Measurements from ENCODE around the gene MYLK.

The MYLK gene

DNA sequence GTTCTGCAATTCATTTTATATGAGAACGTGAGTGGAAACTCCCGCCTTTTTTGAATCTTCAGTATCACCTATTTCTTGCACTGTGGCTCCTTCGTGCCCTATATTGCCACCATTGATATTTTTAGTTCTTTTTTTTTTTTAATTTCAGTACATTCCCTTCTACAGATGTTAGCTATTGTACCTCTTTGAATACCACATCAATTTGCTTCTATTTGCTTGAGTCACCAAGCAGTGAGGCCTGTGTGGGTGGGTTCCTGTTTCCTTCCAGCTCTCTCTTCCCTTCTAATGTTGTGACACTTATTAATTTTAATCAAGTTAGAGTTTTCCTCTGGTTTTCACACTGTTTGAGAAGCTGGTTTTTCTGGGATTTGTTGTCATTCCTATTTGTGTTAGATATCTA is 308.0 kb downstream of the MYLK start:
- TF ChIP-seq, protein P1, sequence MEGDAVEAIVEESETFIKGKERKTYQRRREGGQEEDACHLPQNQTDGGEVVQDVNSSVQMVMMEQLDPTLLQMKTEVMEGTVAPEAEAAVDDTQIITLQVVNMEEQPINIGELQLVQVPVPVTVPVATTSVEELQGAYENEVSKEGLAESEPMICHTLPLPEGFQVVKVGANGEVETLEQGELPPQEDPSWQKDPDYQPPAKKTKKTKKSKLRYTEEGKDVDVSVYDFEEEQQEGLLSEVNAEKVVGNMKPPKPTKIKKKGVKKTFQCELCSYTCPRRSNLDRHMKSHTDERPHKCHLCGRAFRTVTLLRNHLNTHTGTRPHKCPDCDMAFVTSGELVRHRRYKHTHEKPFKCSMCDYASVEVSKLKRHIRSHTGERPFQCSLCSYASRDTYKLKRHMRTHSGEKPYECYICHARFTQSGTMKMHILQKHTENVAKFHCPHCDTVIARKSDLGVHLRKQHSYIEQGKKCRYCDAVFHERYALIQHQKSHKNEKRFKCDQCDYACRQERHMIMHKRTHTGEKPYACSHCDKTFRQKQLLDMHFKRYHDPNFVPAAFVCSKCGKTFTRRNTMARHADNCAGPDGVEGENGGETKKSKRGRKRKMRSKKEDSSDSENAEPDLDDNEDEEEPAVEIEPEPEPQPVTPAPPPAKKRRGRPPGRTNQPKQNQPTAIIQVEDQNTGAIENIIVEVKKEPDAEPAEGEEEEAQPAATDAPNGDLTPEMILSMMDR (IDR thresholded peaks at IDR 0.05; ENCODE audit: extremely low read depth, missing control alignments) = no peak
- DNase-seq (ENCODE audit: low spot score) = peak; percentile 34

DNA sequence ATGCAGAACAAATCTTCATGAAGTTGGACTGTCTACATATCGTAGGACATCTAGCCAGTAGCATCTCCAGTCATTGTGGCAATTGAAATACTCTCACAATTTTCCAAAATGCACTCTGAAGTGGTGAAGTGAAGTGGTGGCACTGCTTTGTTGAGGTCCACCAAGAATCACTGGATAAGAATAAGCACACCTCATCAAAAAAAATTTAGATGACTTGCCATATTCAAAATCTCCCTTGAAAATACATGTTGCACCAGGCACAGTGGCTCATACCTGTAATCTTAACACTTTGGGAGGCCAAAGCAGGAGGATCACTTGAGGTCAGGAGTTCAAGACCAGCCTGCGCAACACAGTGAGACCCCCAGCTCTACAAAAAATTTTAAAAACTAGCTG is 312.2 kb downstream of the MYLK start:
- no peak for DNase-seq (ENCODE audit: low spot score)
- TF ChIP-seq, protein P1 (IDR thresholded peaks at IDR 0.05; ENCODE audit: extremely low read depth, missing control alignments) = no peak

DNA sequence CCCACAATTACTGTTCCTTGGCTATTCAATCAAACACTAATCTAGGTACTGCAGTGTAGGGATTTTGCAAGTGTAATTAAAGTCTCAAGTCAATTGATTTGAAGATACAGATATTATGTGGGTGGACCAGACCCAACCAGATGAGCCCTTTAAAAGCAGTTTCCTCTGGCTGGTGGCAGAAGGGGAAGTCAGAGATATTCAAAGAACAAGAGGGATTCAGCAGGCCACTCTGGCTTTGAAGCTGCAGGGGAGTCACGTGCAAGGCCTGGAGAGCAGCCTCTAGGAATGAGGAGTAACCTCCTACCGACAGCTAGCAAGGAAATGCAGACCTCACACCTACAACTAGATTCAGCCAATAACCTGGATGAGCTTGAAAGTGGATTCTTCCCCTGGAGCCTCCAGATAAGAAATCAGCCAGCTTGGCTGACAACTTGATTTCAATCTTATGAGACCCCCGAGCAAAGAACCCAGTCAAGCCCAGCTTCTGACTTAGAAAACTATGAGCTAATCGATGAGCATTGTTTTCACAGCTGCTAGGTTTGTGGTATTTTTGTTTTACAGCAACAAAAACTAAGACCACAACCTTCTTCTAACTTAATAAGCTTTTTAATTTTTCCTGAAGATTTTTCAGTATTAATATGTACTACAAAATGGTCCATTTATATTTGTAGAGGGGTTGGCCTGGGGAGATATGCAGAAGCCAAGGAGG is 312.7 kb downstream of the MYLK start:
- DNase-seq (ENCODE audit: low spot score) = no peak
- TF ChIP-seq, protein P1 (IDR thresholded peaks at IDR 0.05; ENCODE audit: extremely low read depth, missing control alignments) = no peak

DNA sequence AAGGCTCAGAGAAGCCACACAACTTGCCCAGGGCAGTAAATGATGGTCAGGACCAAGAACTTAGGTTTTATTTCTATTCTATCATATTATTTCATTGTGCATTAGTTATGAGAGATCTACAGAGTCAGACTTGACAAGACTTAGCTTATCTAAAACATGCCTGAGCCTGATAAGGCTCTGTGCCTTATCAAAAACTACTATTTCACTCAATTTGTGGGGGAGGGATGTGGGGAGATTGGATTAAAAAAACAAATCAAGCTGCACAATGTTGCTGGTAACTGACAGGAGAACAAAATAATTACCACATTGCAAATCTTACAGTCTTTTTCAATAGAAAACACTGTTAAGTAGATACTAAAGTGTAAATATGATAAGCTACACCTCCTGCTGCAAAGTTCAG is 315.3 kb downstream of the MYLK start:
- DNase-seq (ENCODE audit: low spot score) = no peak
- TF ChIP-seq, protein P1 (IDR thresholded peaks at IDR 0.05; ENCODE audit: extremely low read depth, missing control alignments) = no peak

DNA sequence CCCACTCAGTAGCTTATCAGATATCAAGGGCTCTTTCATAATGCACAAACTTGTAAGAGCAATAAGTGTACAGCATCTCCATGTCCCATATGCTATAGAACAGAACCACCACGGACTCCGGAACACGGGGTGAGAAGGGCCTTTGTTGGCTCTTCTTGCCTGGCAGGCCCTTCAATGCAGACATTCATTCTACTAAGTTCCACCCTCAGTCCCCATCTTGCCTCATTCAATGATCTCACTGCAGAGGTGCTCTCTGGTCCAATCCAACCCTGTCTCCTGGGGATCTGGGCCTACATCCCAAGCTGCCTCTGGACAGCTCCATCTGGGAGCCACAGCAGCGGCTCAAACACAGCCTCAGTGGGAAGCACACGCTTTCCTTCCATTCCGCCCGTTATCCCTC is 316.1 kb downstream of the MYLK start:
- TF ChIP-seq, protein P1 (IDR thresholded peaks at IDR 0.05; ENCODE audit: extremely low read depth, missing control alignments) = no peak
- no peak for DNase-seq (ENCODE audit: low spot score)

DNA sequence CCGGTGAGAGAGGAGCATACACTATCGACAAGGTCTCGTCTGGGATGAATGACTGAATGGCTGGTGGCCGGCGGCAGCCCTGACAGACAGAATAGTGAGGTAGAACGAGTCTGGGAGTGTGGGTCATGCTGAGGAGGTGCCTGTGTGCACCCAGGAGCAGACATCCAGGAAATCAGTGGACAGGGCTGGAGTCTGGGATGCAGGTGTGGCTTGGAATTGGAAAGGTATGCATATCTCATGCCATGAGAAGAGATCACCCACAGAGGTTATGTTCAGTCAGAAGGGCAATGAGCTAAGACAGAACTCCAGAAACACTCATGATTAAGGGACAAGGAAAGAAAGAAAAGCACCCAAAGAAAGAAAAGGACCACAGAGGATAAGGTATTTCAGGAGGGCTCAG is 320.1 kb downstream of the MYLK start:
- DNase-seq (ENCODE audit: low spot score) = no peak
- TF ChIP-seq, protein P1 (IDR thresholded peaks at IDR 0.05; ENCODE audit: extremely low read depth, missing control alignments) = no peak

DNA sequence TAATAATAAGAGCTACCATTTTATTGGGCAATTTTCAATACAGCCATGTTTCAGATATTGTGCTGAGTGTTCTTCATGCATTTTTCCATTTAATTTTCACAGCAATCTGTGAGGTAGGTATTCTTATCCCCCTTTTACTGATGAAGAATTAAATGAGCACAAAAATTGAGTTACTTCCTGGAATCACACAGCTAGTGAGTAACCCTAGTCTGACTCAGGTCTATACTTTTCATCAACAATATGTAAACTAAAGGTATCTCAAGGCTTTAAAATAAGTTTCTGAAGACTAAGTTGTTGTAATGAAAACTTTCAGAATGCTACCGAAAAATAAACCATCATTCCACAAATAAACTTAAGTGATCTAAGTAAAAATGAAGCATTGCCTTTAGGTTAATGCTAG is 321.6 kb downstream of the MYLK start:
- TF ChIP-seq, protein P1 (IDR thresholded peaks at IDR 0.05; ENCODE audit: extremely low read depth, missing control alignments) = no peak

More for the DNA sequence above, 321.6 kb downstream of the MYLK start:
- no peak for DNase-seq (ENCODE audit: low spot score)

Measured in GM20000 (cell line).